Mesenchymal stem cell (in vitro differentiated cells and primary cell): ENCODE measurements around the gene MRTFA.

ENCODE experiments used
- DNase-seq: peaks from one replicate; pipeline ENCODE4 v3.0.0-alpha.2; 2013
- H2AFZ ChIP-seq: one replicate; pipeline ENCODE4 v1.6.1; 2013; ENCODE audit warnings: low read depth, mild to moderate bottlenecking, control low read depth, inconsistent platforms, low read length, moderate library complexity
- H2AK5ac ChIP-seq: 2 replicates; pipeline ENCODE4 v1.6.1; 2013; ENCODE audit warnings: low read length, moderate library complexity, mild to moderate bottlenecking, inconsistent platforms; ENCODE audit not compliant: severe bottlenecking
- H2BK120ac ChIP-seq: one replicate; pipeline ENCODE4 v1.6.1; 2013; ENCODE audit warnings: low read depth, mild to moderate bottlenecking, inconsistent platforms, low read length, moderate library complexity
- H2BK12ac ChIP-seq, 2 experiments: one replicate each; pipeline ENCODE4 v1.6.1; 2013; ENCODE audit warnings: inconsistent platforms in 2 of 2, low read length in 2 of 2, mild to moderate bottlenecking in 2 of 2, moderate library complexity in 2 of 2, control low read depth in 1 of 2
- H2BK15ac ChIP-seq: one replicate; pipeline ENCODE4 v1.6.1; 2013; ENCODE audit warnings: mild to moderate bottlenecking, low read depth, inconsistent platforms; ENCODE audit not compliant: poor library complexity, severe bottlenecking
- H2BK5ac ChIP-seq: 2 replicates; pipeline ENCODE4 v1.6.1; 2013; ENCODE audit warnings: low read depth, mild to moderate bottlenecking, low read length, control low read depth, inconsistent platforms; ENCODE audit not compliant: poor library complexity, severe bottlenecking
- H3K14ac ChIP-seq, 2 experiments: one replicate each; pipeline ENCODE4 v1.6.1; 2013; ENCODE audit warnings: inconsistent platforms in 2 of 2, low read length in 2 of 2, control low read depth in 1 of 2, mild to moderate bottlenecking in 1 of 2, moderate library complexity in 1 of 2
- H3K18ac ChIP-seq, 2 experiments: one replicate each; pipeline ENCODE4 v1.6.1; 2013; ENCODE audit warnings: inconsistent platforms in 2 of 2, low read length in 2 of 2, control low read depth in 1 of 2, low read depth in 1 of 2, mild to moderate bottlenecking in 1 of 2
- H3K23ac ChIP-seq, 2 experiments: one replicate each; pipeline ENCODE4 v1.6.1; 2013; ENCODE audit warnings: inconsistent platforms in 2 of 2, low read length in 2 of 2, mild to moderate bottlenecking in 2 of 2, moderate library complexity in 2 of 2, control low read depth in 1 of 2
- H3K27ac ChIP-seq: 2 replicates; pipeline ENCODE4 v1.5.1; 2013; ENCODE audit warnings: mild to moderate bottlenecking, moderate library complexity, low read length, control low read depth, inconsistent platforms; ENCODE audit not compliant: poor library complexity, severe bottlenecking
- H3K27me3 ChIP-seq, 2 experiments: 2 replicates each; pipeline versions ENCODE4 v1.6.1 to v1.7.0; 2013; ENCODE audit warnings: low read length in 2 of 2, mild to moderate bottlenecking in 2 of 2, moderate library complexity in 2 of 2, control low read depth in 1 of 2, inconsistent platforms in 1 of 2; ENCODE audit not compliant: control insufficient read depth in 1 of 2, insufficient read depth in 1 of 2
- H3K36me3 ChIP-seq, 2 experiments: 2 replicates each; pipeline versions ENCODE4 v1.6.1 to v1.7.0; 2013; ENCODE audit warnings: low read length in 2 of 2, control low read depth in 1 of 2, inconsistent platforms in 1 of 2, low read depth in 1 of 2, mild to moderate bottlenecking in 1 of 2; ENCODE audit not compliant: insufficient read depth in 2 of 2, control insufficient read depth in 1 of 2
- H3K4ac ChIP-seq, 2 experiments: one replicate each; pipeline ENCODE4 v1.6.1; 2013; ENCODE audit warnings: inconsistent platforms in 2 of 2, low read length in 2 of 2, mild to moderate bottlenecking in 2 of 2, moderate library complexity in 2 of 2, control low read depth in 1 of 2, low read depth in 1 of 2
- H3K4me1 ChIP-seq: 2 replicates; pipeline ENCODE4 v1.6.1; 2013; ENCODE audit warnings: low read depth, low read length, control low read depth; ENCODE audit not compliant: control insufficient read depth, insufficient read depth
- H3K4me2 ChIP-seq: 2 replicates; pipeline ENCODE4 v1.6.1; 2013; ENCODE audit warnings: low read length, mild to moderate bottlenecking, inconsistent platforms; ENCODE audit not compliant: poor library complexity, severe bottlenecking
- H3K4me3 ChIP-seq, 2 experiments: 2 replicates each; pipeline versions ENCODE4 v1.5.1 to v1.7.0; 2013; ENCODE audit warnings: low read length in 2 of 2, mild to moderate bottlenecking in 2 of 2, control low read depth in 1 of 2, low read depth in 1 of 2; ENCODE audit not compliant: insufficient read depth in 1 of 2
- H3K79me1 ChIP-seq: replicated peaks from 2 replicates; pipeline ENCODE4 v1.6.1; 2013; ENCODE audit warnings: mild to moderate bottlenecking, control low read depth, low read length, inconsistent platforms; ENCODE audit not compliant: poor library complexity, severe bottlenecking
- H3K9ac ChIP-seq: 2 replicates; pipeline ENCODE4 v1.7.0; 2013; ENCODE audit warnings: mild to moderate bottlenecking, low read length, moderate library complexity
- H3K9me3 ChIP-seq: 2 replicates; pipeline ENCODE4 v1.7.0; 2013; ENCODE audit warnings: mild to moderate bottlenecking, low read length; ENCODE audit not compliant: control insufficient read depth
- H4K8ac ChIP-seq: one replicate; pipeline ENCODE4 v1.6.1; 2013; ENCODE audit warnings: inconsistent platforms, mild to moderate bottlenecking, low read length, moderate library complexity
- H4K91ac ChIP-seq: one replicate; pipeline ENCODE4 v1.6.1; 2013; ENCODE audit warnings: mild to moderate bottlenecking, low read length, inconsistent platforms
- WGBS: methylation state at CpG from one replicate; pipeline ENCODE4 v1.1.7; 2013; ENCODE audit warnings: mixed read lengths; 5-methylcytosine and 5-hydroxymethylcytosine counted together

The MRTFA gene

GRCh38 chr22:40673017-40673416, 36.5 kb upstream of the MRTFA start:
- H3K14ac ChIP-seq, result no peak overlapping the region
- H2AFZ ChIP-seq, result no peak overlapping the region
- WGBS, result 78% methylated on average over 4 of the region's 4 CpGs
- H2BK12ac ChIP-seq, result no peak overlapping the region
- no peak overlapping the region for H3K23ac ChIP-seq
- H3K9me3 ChIP-seq, result no peaks in the 10 kb centered on the region
- H3K9ac ChIP-seq, result no peak overlapping the region
- H3K4me2 ChIP-seq, result no peak overlapping the region
- H2AK5ac ChIP-seq, result no peak overlapping the region
- no peaks in the 10 kb centered on the region for H3K27me3 ChIP-seq
- H3K4ac ChIP-seq, result no peak overlapping the region
- peaks cover 2% of the 10 kb centered on the region for H3K4me1 ChIP-seq
- no peak overlapping the region for H2BK120ac ChIP-seq
- no peak overlapping the region for H3K4me3 ChIP-seq
- no peaks in the 10 kb centered on the region for H3K36me3 ChIP-seq
- no peak overlapping the region for H3K27ac ChIP-seq
- H4K8ac ChIP-seq, result no peak overlapping the region
- DNase-seq, result no peak
- no peak overlapping the region for H2BK5ac ChIP-seq
- H3K79me1 ChIP-seq, result no peaks in the 10 kb centered on the region
- no peak overlapping the region for H3K18ac ChIP-seq
- H4K91ac ChIP-seq, result no peak overlapping the region
- no peak overlapping the region for H2BK15ac ChIP-seq

DNA sequence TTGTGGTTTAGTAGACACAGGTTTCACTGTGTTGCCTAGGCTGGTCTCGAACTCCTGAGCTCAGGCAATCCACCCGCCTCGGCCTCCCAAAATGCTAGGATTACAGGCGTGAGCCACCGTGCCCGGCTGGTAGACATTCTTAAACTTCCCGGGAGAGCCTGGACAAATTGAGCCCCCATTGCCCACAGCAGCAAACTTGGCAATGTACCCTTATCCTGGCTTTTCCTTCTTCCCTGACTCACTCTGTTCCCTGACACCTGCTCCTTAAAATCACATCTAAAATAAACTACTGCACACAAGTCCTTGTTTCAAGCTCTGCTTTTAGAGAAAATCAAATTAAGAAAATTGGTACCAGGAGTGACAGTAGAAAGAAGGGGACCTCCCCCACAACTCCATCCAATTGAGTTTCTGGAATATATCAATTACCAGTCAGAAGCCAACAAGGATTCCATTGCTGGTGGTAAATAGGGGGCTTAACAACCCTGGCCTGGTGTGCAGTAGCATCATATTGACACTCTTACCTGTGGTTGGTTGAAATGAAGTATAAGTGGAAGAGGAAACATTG, 35.4 kb upstream of the MRTFA start:
- Histone ChIP-seq H3K4me3 (no peak overlapping the region), H3K36me3 (no peaks in the 10 kb centered on the region), H3K14ac (no peak overlapping the region), H3K23ac (no peak overlapping the region), H4K8ac (no peak overlapping the region), H2AK5ac (no peak overlapping the region), H2BK120ac (no peak overlapping the region), H3K4ac (no peak overlapping the region), H3K4me1 (peaks cover 2% of the 10 kb centered on the region), H3K9ac (no peak overlapping the region), H3K9me3 (no peaks in the 10 kb centered on the region), H2AFZ (no peak overlapping the region), H3K4me2 (no peak overlapping the region), H3K79me1 (no peaks in the 10 kb centered on the region), H3K27ac (no peak overlapping the region), H3K27me3 (no peaks in the 10 kb centered on the region), H2BK15ac (no peak overlapping the region), H2BK12ac (no peak overlapping the region), H4K91ac (no peak overlapping the region), H3K18ac (no peak overlapping the region), H2BK5ac (no peak overlapping the region)
- no peak for DNase-seq
- 93% methylated on average over 7 of the region's 7 CpGs for WGBS

DNA sequence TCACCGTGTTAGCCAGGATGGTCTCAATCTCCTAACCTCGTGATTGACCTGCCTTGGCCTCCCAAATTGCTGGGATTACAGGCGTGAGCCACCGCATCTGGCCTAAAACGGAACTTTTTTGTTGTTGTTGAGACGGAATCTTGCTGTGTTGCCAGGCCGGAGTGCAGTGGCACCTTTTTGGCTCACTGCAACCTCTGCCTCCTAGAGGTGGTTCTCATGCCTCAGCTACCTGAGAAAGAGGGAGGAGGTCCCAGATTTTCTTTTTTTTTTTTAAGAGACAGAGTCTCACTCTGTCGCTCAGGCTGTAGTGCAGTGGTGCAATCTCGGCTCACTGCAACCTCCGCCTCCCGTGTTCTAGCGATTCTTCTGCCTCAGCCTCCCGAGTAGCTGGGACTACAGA, 34.9 kb upstream of the MRTFA start:
- Histone ChIP-seq H3K27ac (no peak overlapping the region), H2AFZ (no peak overlapping the region), H3K79me1 (no peaks in the 10 kb centered on the region), H3K4me3 (no peak overlapping the region), H3K4me2 (no peak overlapping the region), H3K4me1 (peaks cover 2% of the 10 kb centered on the region), H2BK15ac (no peak overlapping the region), H2BK5ac (no peak overlapping the region), H2BK120ac (no peak overlapping the region), H3K27me3 (no peaks in the 10 kb centered on the region), H3K18ac (no peak overlapping the region), H3K36me3 (no peaks in the 10 kb centered on the region), H3K9me3 (no peaks in the 10 kb centered on the region), H3K23ac (no peak overlapping the region), H3K9ac (no peak overlapping the region), H2AK5ac (no peak overlapping the region), H4K8ac (no peak overlapping the region), H3K4ac (no peak overlapping the region), H4K91ac (no peak overlapping the region), H2BK12ac (no peak overlapping the region), H3K14ac (no peak overlapping the region)
- WGBS, result 98% methylated on average over 13 of the region's 13 CpGs
- no peak for DNase-seq

DNA sequence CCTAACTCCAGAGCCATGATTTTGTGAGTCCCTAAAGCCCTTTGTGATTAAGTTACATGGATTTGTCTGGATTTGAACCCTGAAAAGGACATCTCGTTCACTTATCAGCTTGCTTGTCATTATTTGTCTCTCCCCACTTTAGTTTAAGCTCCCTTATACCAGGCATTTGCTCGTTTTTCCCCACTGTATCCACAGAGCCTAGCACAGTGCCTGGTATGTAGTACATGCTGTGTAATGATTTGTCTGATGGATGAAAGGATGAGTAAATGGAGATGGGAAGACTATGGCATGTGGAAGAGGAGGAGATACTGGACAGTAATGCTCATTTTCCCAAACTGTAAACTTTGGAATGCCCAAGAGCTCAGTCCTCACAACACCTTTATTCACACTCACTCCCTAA, 33.5 kb upstream of the MRTFA start:
- peak overlapping the region in 1 of 2 experiments; percentile 67 for H2BK12ac ChIP-seq
- H3K14ac ChIP-seq, result no peak overlapping the region
- H3K79me1 ChIP-seq, result no peaks in the 10 kb centered on the region
- H2AFZ ChIP-seq, result no peak overlapping the region
- no peak overlapping the region for H2BK15ac ChIP-seq
- H3K9me3 ChIP-seq, result no peaks in the 10 kb centered on the region
- no peak overlapping the region for H2AK5ac ChIP-seq
- H2BK120ac ChIP-seq, result no peak overlapping the region
- no peak overlapping the region for H3K23ac ChIP-seq
- no peak overlapping the region for H4K91ac ChIP-seq
- peaks cover 2% of the 10 kb centered on the region for H3K4me1 ChIP-seq
- no peak overlapping the region for H3K4me3 ChIP-seq
- H3K4ac ChIP-seq, result no peak overlapping the region
- no peak overlapping the region for H2BK5ac ChIP-seq
- H3K9ac ChIP-seq, result no peak overlapping the region
- H3K27ac ChIP-seq, result no peak overlapping the region
- H3K18ac ChIP-seq, result peak overlapping the region in 1 of 2 experiments; percentile 29
- H4K8ac ChIP-seq, result no peak overlapping the region
- no peaks in the 10 kb centered on the region for H3K36me3 ChIP-seq
- no peak overlapping the region for H3K4me2 ChIP-seq
- no peaks in the 10 kb centered on the region for H3K27me3 ChIP-seq
- no peak for DNase-seq
- WGBS, result no CpG with 5 or more reads among the region's 2 CpGs
